ENCODE data around the gene SPATA12.

DNA sequence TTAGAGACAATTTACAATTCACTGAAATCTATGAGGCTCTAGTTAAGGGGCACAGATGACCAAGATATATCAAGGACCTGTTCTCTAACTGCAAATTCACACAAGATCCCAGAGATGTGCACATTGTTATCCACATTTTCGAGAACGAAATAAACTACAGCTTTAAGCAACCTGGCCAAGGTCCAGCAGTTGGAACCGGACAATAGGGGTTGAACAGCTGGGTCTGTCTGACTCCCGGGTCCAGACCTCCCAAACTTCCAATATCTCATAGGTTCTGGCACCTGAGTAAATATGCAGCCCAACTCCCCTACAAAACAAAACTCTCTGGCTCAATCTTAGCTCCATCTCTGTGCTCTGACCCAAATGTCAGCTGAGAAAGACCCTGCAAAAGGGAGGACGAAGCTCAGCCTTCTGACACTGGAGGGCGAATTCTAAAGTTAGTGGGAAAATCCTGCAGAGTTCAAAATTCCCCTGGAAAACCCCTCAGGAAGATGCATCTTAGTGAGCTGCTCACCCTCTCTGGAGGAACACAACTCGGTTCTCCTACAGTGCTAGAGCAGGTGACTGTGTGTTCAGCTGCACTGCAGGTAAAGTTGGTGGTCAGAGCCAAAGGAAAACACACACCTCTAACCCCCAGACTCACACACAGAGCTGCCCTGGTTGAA, 14.2 kb upstream of the SPATA12 start:
- TF ChIP-seq, protein P1, sequence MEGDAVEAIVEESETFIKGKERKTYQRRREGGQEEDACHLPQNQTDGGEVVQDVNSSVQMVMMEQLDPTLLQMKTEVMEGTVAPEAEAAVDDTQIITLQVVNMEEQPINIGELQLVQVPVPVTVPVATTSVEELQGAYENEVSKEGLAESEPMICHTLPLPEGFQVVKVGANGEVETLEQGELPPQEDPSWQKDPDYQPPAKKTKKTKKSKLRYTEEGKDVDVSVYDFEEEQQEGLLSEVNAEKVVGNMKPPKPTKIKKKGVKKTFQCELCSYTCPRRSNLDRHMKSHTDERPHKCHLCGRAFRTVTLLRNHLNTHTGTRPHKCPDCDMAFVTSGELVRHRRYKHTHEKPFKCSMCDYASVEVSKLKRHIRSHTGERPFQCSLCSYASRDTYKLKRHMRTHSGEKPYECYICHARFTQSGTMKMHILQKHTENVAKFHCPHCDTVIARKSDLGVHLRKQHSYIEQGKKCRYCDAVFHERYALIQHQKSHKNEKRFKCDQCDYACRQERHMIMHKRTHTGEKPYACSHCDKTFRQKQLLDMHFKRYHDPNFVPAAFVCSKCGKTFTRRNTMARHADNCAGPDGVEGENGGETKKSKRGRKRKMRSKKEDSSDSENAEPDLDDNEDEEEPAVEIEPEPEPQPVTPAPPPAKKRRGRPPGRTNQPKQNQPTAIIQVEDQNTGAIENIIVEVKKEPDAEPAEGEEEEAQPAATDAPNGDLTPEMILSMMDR (IDR thresholded peaks at IDR 0.05; ENCODE audit: control extremely low read depth in 1 of 3, insufficient read depth in 1 of 3, low read depth in 1 of 3, low read length in 3 of 3) = no peak
- TF ChIP-seq EZH2 (IDR thresholded peaks at IDR 0.05; ENCODE audit: low read depth, low read length, severe bottlenecking) (no peak), ZNF274 (IDR thresholded peaks at IDR 0.05; ENCODE audit: borderline replicate concordance, extremely low read depth, low read length) (no peak), RFX5 (IDR thresholded peaks at IDR 0.05; ENCODE audit: borderline replicate concordance, low read depth, low read length) (no peak), POLR2A (IDR thresholded peaks at IDR 0.05; ENCODE audit: control extremely low read depth in 1 of 2, low read depth in 2 of 2, low read length in 2 of 2) (no peak), YY1 (IDR thresholded peaks at IDR 0.05; ENCODE audit: low read depth, low read length) (no peak), EP300 (IDR thresholded peaks at IDR 0.05; ENCODE audit: borderline replicate concordance in 1 of 2, low read depth in 2 of 2, low read length in 2 of 2) (no peak), SIN3A (conservative IDR thresholded peaks at IDR 0.05 in 1 of 2, IDR thresholded peaks at IDR 0.05 in 1 of 2; ENCODE audit: low read depth in 1 of 2, low read length in 2 of 2) (no peak), JUND (IDR thresholded peaks at IDR 0.05; ENCODE audit: low read length) (no peak)
- TF ChIP-seq, protein P2, sequence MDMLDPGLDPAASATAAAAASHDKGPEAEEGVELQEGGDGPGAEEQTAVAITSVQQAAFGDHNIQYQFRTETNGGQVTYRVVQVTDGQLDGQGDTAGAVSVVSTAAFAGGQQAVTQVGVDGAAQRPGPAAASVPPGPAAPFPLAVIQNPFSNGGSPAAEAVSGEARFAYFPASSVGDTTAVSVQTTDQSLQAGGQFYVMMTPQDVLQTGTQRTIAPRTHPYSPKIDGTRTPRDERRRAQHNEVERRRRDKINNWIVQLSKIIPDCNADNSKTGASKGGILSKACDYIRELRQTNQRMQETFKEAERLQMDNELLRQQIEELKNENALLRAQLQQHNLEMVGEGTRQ (IDR thresholded peaks at IDR 0.05; ENCODE audit: low read length) = no peak
- TF ChIP-seq, protein P3, sequence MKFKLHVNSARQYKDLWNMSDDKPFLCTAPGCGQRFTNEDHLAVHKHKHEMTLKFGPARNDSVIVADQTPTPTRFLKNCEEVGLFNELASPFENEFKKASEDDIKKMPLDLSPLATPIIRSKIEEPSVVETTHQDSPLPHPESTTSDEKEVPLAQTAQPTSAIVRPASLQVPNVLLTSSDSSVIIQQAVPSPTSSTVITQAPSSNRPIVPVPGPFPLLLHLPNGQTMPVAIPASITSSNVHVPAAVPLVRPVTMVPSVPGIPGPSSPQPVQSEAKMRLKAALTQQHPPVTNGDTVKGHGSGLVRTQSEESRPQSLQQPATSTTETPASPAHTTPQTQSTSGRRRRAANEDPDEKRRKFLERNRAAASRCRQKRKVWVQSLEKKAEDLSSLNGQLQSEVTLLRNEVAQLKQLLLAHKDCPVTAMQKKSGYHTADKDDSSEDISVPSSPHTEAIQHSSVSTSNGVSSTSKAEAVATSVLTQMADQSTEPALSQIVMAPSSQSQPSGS (IDR thresholded peaks at IDR 0.05; ENCODE audit: low read length) = no peak
- TF ChIP-seq, protein P4, sequence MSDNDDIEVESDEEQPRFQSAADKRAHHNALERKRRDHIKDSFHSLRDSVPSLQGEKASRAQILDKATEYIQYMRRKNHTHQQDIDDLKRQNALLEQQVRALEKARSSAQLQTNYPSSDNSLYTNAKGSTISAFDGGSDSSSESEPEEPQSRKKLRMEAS (IDR thresholded peaks at IDR 0.05) = no peak
